ENCODE results near the gene VCAN. TPM values are rescaled to one million over a fixed set of nuclear protein-coding genes. Genes with fewer than 3 reads are reported as not detected.

The VCAN gene
- total and polyA plus RNA-seq, 11 donors, result 4.8 to 121 (median 26.4) TPM

DNA sequence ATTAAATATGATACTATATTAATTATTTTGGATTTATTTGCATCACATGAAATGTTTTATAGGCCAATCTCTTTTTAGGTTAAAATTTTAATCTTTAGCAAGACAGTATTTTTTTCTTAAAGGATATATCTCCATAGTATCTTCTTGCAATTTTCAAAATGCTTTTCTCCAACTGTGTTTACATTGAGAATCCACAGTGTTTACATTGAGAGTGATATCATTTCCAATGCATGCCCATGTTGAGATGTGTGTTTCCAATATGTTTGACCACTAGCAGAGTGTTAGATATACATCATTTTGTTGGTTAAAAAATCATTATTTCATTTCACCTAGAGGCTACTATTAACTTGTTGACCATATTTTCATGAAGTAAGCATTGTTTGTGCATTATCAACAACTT is 17.3 kb downstream of the VCAN start:
- H3K36me3 ChIP-seq, result peaks cover 0 to 62% (median 4%) of the 10 kb centered on the region in 9 donors
- no peaks in the 10 kb centered on the region for H3K9me3 ChIP-seq
- no peak overlapping the region for H3K27ac ChIP-seq
- H3K4me3 ChIP-seq, result no peak overlapping the region
- DNase-seq (no peak), ATAC-seq (no peak)
- no peaks in the 10 kb centered on the region for H3K27me3 ChIP-seq
- intact Hi-C loops (cut with DNase I), result loop anchor here in 1 of 10 donors (5.0 kb wide), 1 partner anchor 1027 kb away; no protein-coding TSS in a partner anchor
- H3K4me1 ChIP-seq, result no peaks in the 10 kb centered on the region
- TF ChIP-seq, protein P1, sequence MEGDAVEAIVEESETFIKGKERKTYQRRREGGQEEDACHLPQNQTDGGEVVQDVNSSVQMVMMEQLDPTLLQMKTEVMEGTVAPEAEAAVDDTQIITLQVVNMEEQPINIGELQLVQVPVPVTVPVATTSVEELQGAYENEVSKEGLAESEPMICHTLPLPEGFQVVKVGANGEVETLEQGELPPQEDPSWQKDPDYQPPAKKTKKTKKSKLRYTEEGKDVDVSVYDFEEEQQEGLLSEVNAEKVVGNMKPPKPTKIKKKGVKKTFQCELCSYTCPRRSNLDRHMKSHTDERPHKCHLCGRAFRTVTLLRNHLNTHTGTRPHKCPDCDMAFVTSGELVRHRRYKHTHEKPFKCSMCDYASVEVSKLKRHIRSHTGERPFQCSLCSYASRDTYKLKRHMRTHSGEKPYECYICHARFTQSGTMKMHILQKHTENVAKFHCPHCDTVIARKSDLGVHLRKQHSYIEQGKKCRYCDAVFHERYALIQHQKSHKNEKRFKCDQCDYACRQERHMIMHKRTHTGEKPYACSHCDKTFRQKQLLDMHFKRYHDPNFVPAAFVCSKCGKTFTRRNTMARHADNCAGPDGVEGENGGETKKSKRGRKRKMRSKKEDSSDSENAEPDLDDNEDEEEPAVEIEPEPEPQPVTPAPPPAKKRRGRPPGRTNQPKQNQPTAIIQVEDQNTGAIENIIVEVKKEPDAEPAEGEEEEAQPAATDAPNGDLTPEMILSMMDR (IDR thresholded peaks at IDR 0.05), result no peak
- TF ChIP-seq POLR2A (IDR thresholded peaks at IDR 0.05), result no peak

DNA sequence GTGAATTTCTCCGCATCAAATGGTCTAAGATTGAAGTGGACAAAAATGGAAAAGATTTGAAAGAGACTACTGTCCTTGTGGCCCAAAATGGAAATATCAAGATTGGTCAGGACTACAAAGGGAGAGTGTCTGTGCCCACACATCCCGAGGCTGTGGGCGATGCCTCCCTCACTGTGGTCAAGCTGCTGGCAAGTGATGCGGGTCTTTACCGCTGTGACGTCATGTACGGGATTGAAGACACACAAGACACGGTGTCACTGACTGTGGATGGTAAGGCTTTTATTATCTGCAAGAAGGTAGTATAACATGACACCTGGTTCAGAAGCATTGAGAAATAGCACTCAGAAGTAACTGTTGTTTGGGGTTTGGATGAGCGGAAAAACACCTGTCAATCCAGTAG is 18.7 kb downstream of the VCAN start:
- no peak for TF ChIP-seq POLR2A (IDR thresholded peaks at IDR 0.05)
- WGBS, 4 donors, result 92 to 98% (median 97%) methylated on average over 9 of the region's 9 CpGs
- no peaks in the 10 kb centered on the region for H3K27me3 ChIP-seq

DNA sequence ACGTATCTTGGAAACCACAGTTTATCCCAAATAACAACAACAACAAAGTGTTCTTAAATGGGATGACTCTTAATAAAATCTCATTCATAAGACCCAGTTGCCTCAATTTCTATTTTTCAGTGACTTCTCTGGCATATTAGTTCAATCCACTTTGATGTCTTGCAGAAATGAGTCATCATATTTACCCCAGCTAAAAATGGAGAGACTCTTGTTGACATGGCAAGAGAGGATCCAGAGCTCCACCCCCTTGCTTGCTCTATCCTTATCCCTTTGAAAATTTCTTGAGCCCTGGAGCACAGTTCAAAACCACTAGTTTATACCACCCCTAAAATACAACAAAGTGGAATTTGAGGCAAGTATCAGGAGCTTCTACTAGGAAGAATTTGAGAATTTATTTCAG is 20.8 kb downstream of the VCAN start:
- ATAC-seq (no peak), DNase-seq (no peak)
- no peak overlapping the region for H3K27ac ChIP-seq
- no peak overlapping the region for H3K4me3 ChIP-seq
- WGBS, 4 donors, result 88 to 98% (median 93%) methylated on average over 1 of the region's 1 CpG
- H3K36me3 ChIP-seq, result peaks cover 0 to 77% (median 4%) of the 10 kb centered on the region in 9 donors
- intact Hi-C loops (cut with DNase I), result no loop called here
- H3K27me3 ChIP-seq, result no peaks in the 10 kb centered on the region
- no peaks in the 10 kb centered on the region for H3K9me3 ChIP-seq
- H3K4me1 ChIP-seq, result no peaks in the 10 kb centered on the region
- no peak for TF ChIP-seq POLR2A (IDR thresholded peaks at IDR 0.05)
- TF ChIP-seq, protein P1 (IDR thresholded peaks at IDR 0.05), result no peak

More for the DNA sequence above, 18.7 kb downstream of the VCAN start:
- ATAC-seq (no peak), DNase-seq (no peak)
- Histone ChIP-seq H3K36me3 (peaks cover 0 to 61% (median 4%) of the 10 kb centered on the region in 9 donors), H3K27ac (no peak overlapping the region), H3K4me1 (no peaks in the 10 kb centered on the region), H3K9me3 (no peaks in the 10 kb centered on the region), H3K4me3 (no peak overlapping the region)
- intact Hi-C loops (cut with DNase I), result no loop called here

DNA sequence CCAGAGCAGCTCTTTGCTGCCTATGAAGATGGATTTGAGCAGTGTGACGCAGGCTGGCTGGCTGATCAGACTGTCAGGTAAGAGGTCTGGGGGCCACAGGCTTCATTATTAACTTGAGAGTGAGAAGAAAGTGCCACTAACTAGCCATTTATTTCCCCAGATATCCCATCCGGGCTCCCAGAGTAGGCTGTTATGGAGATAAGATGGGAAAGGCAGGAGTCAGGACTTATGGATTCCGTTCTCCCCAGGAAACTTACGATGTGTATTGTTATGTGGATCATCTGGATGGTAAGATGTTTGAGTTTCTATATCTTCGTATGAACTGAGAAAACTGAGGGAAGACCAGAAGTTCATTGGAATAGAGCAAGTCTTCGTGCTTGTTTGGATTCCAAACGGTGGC is 22.1 kb downstream of the VCAN start:
- TF ChIP-seq, protein P1 (IDR thresholded peaks at IDR 0.05), result no peak
- no peak for TF ChIP-seq POLR2A (IDR thresholded peaks at IDR 0.05)
- no peak overlapping the region for H3K27ac ChIP-seq

DNA sequence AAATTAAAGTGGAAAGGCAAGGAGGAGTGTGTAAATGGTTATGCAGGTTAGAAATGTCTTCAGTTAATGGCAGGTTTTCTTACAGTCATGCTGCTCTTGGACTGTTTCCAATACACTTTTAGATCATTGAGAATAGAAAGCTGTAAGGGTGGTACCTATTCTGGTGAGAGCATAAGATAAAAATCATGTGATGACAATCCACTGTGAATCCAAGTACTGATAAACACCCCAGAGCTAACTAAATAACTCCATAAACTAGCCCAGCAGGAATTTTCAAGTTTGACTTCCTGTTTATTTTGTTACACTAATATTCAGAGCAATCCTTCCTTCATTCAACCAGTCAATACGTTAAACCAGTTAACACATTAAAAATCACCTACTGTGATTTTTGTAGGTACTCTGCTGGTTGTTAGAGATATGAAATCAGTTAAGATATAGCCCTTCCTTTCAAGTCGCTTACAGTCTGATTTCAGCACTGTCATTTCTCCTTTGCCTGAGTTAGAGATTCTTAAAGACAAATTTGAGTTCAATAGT is 22.6 kb downstream of the VCAN start:
- no peak for ATAC-seq
- Histone ChIP-seq H3K27ac (no peak overlapping the region), H3K4me1 (no peaks in the 10 kb centered on the region), H3K36me3 (peaks cover 0 to 74% (median 4%) of the 10 kb centered on the region in 9 donors), H3K9me3 (no peaks in the 10 kb centered on the region), H3K27me3 (no peaks in the 10 kb centered on the region), H3K4me3 (no peak overlapping the region)
- intact Hi-C loops (cut with DNase I), result no loop called here
- WGBS, 4 donors, result 60 to 76% (median 72%) methylated on average over 2 of the region's 2 CpGs
- no peak for DNase-seq
- TF ChIP-seq, protein P1 (IDR thresholded peaks at IDR 0.05), result no peak
- no peak for TF ChIP-seq POLR2A (IDR thresholded peaks at IDR 0.05)

More for the DNA sequence above, 22.1 kb downstream of the VCAN start:
- no peaks in the 10 kb centered on the region for H3K9me3 ChIP-seq
- intact Hi-C loops (cut with DNase I), result no loop called here
- DNase-seq (no peak), ATAC-seq (no peak)
- H3K4me3 ChIP-seq, result no peak overlapping the region
- WGBS, 4 donors, result 86 to 87% (median 87%) methylated on average over 7 of the region's 7 CpGs
- H3K27me3 ChIP-seq, result no peaks in the 10 kb centered on the region
- no peaks in the 10 kb centered on the region for H3K4me1 ChIP-seq
- H3K36me3 ChIP-seq, result peaks cover 0 to 77% (median 4%) of the 10 kb centered on the region in 9 donors

Measured in heart left ventricle (tissue), 16 donors.